GM12878 (cell line): ENCODE measurements around the gene MAT1A. TPM values are rescaled to one million over a fixed set of nuclear protein-coding genes. Genes with fewer than 3 reads are reported as not detected.

Source experiments
- ATAC-seq: fragments of 200-7000 bp; cut with Tn5 transposase; 3 replicates; pipeline ENCODE4 v1.9.1; 2020; ENCODE audit warnings: mild to moderate bottlenecking, moderate library complexity
- BruUV-seq: library from RNA; stranded (reverse); fragments of 400-500 nt; replicated peaks from 2 replicates; lab custom pipeline; 2021; lab: Mats Ljungman, UMichigan
- CTCF ChIA-PET: fragments of 300-600 bp; sonication (Branson Sonifier 250); formaldehyde crosslinking; extraction: SDS; loops from one replicate; lab custom pipeline; 2021; ENCODE audit warnings: inconsistent platforms; lab: Yijun Ruan, JAX
- POLR2A ChIA-PET: fragments of 350-600 bp; formaldehyde crosslinking; extraction: SDS; loops from one replicate; lab custom pipeline; 2021; ENCODE audit warnings: inconsistent platforms; lab: Charles Lee
- RAD21 ChIA-PET: fragments of 300-600 bp; sonication (Branson Sonifier 250); formaldehyde crosslinking; loops from one replicate; lab custom pipeline; 2023; ENCODE audit warnings: antibody characterized with exemption; ENCODE audit not compliant: unreplicated experiment; lab: Charles Lee
- SMC1A ChIA-PET: fragments of 300-600 bp; sonication (Branson Sonifier 250); formaldehyde crosslinking; loops from one replicate; lab custom pipeline; 2023; ENCODE audit not compliant: unreplicated experiment, uncharacterized antibody; lab: Charles Lee
- DNase-seq: peaks from one replicate; pipeline ENCODE4 v3.0.0-alpha.2; 2011; ENCODE audit warnings: low read depth, low spot score
- FAIRE-seq: peaks from 3 replicates; lab custom pipeline; 2011; peaks lifted over from hg19 to GRCh38; lab: Jason Lieb, UNC
- H2AFZ ChIP-seq: 2 replicates; pipeline ENCODE4 v1.6.0; 2011; ENCODE audit warnings: low read depth, low read length, control low read depth; ENCODE audit not compliant: control insufficient read depth
- H3K27ac ChIP-seq: 2 replicates; pipeline ENCODE4 v1.5.1; 2011; ENCODE audit warnings: control low read depth; ENCODE audit not compliant: control insufficient read depth, insufficient read depth
- H3K27me3 ChIP-seq, 2 experiments: replicated peaks in 1 of 2; 2 replicates each; pipeline versions ENCODE4 v1.6.0 to v1.6.1; 2011; ENCODE audit warnings: low read length in 1 of 2; ENCODE audit not compliant: control insufficient read depth in 2 of 2, insufficient read depth in 2 of 2
- H3K36me3 ChIP-seq, 2 experiments: 2 replicates each; pipeline ENCODE4 v1.5.1; 2011; ENCODE audit warnings: low read length in 1 of 2; ENCODE audit not compliant: control insufficient read depth in 2 of 2, insufficient read depth in 2 of 2
- H3K4me1 ChIP-seq: 2 replicates; pipeline ENCODE4 v1.6.1; 2011; ENCODE audit warnings: mild to moderate bottlenecking, low read length, moderate library complexity, mixed read lengths; ENCODE audit not compliant: control insufficient read depth, insufficient read depth
- H3K4me2 ChIP-seq: 2 replicates; pipeline ENCODE4 v1.6.0; 2011; ENCODE audit warnings: control low read depth; ENCODE audit not compliant: control insufficient read depth, insufficient read depth
- H3K4me3 ChIP-seq: fragments of 200-600 bp; sonication (generic); 2 replicates; pipeline ENCODE4 v1.5.1; 2016
- H3K79me2 ChIP-seq: 2 replicates; pipeline ENCODE4 v1.6.0; 2011; ENCODE audit warnings: low read length; ENCODE audit not compliant: control insufficient read depth, insufficient read depth
- H3K9ac ChIP-seq: 2 replicates; pipeline ENCODE4 v1.8.0; 2011; ENCODE audit warnings: low read length, control low read depth, mixed read lengths; ENCODE audit not compliant: control insufficient read depth, insufficient read depth
- H3K9me3 ChIP-seq: replicated peaks from 3 replicates; pipeline ENCODE4 v1.5.1; 2011; ENCODE audit warnings: mild to moderate bottlenecking, low read length; ENCODE audit not compliant: control insufficient read depth, insufficient read depth
- H4K20me1 ChIP-seq: 2 replicates; pipeline ENCODE4 v1.6.0; 2011; ENCODE audit not compliant: control insufficient read depth, insufficient read depth
- ETV6 ChIP-seq, 2 experiments: fragments of 450-650 bp in 1 of 2; IDR thresholded peaks in 1 of 2; conservative IDR thresholded peaks in 1 of 2; 2 replicates each; pipeline ENCODE4 v1.6.1; 2014; ENCODE audit warnings: antibody characterized with exemption in 1 of 2, borderline replicate concordance in 1 of 2, low read depth in 1 of 2, mild to moderate bottlenecking in 1 of 2, moderate library complexity in 1 of 2
- MAX ChIP-seq: IDR thresholded peaks from 2 replicates; pipeline ENCODE4 v1.6.1; 2012; ENCODE audit warnings: low read depth, low read length, improper control_type of control experiment
- POLR2AphosphoS2 ChIP-seq: IDR thresholded peaks from 2 replicates; pipeline ENCODE4 v1.6.1; 2011; ENCODE audit warnings: low read depth, mild to moderate bottlenecking, low read length, improper control_type of control experiment, moderate library complexity
- WGBS: methylation state at CpG from one replicate; pipeline ENCODE4 v1.1.6; 2016; ENCODE audit warnings: low lambda C conversion rate; ENCODE audit not compliant: insufficient replicate concordance, insufficient coverage; ENCODE audit errors: missing lambda C conversion rate; 5-methylcytosine and 5-hydroxymethylcytosine counted together
- in situ Hi-C: fragments of 300-500 bp; cut with MboI; formaldehyde crosslinking; loops from 9 replicates; pipeline ENCODE4 v1.14.3; 2018; ENCODE audit warnings: mixed read lengths
- intact Hi-C: fragments of 100-400 bp; cut with micrococcal nuclease; formaldehyde crosslinking; loops from one replicate; pipeline ENCODE4 v1.14.2; 2022; ENCODE audit not compliant: unreplicated experiment
- polyA plus RNA-seq, 11 experiments: library from polyadenylated mRNA; depleted of rRNA in 4 of 11; unstranded in 6 of 11; stranded (reverse) in 5 of 11; fragments of >200 nt; fragmentation: Nextera tagmentation in 4 of 11; fragmentation: Illumina TruSeq in 1 of 11; extraction: Ambion mirVana in 4 of 11; extraction: Trizol in 1 of 11; gene quantifications; 1 replicate in 1 of 11; 2 replicates in 10 of 11; pipeline versions ENCODE4 v1.2.1 to v1.2.3, GENCODE V29; 2011 to 2016; ENCODE audit warnings: inconsistent platforms in 2 of 11, missing spikeins in 2 of 11, low read depth in 1 of 11
- total RNA-seq, 4 experiments: library from RNA; depleted of rRNA in 3 of 4; stranded (reverse); fragments of >200 nt in 3 of 4; fragmentation: Illumina TruSeq in 1 of 4; extraction: Trizol in 1 of 4; gene quantifications; 2 replicates each; pipeline versions ENCODE4 v1.2.1 to v1.2.3, GENCODE V29; 2013 to 2021
- TF ChIP-seq, protein P1 (sequence below): fragments of 450-650 bp; IDR thresholded peaks from 2 replicates; pipeline ENCODE4 v1.6.1; 2017; ENCODE audit warnings: mild to moderate bottlenecking, moderate library complexity

The MAT1A gene
- total and polyA plus RNA-seq, 10 of the 15 experiments (the other 5 are each of a cell fraction or from before 2014, with no cell fraction given): 0.23 TPM; not detected in 9

- Histone ChIP-seq H3K4me1 (no peaks in the 10 kb centered on the region), H3K4me2 (no peak overlapping the region), H3K79me2 (no peaks in the 10 kb centered on the region), H3K4me3 (no peak overlapping the region), H3K36me3 (no peaks in the 10 kb centered on the region), H3K27ac (no peak overlapping the region), H4K20me1 (no peaks in the 10 kb centered on the region; the same call in 1 of the 2 replicates), H2AFZ (no peak overlapping the region), H3K9ac (no peak overlapping the region), H3K27me3 (peaks cover 0 to 4% of the 10 kb centered on the region in 2 experiments; a peak in 1 of 4 replicates), H3K9me3 (no peaks in the 10 kb centered on the region)
- SMC1A ChIA-PET: no interaction called here
- RAD21 ChIA-PET: no interaction called here
- in situ Hi-C loops: no loop called here
- intact Hi-C loops: no loop called here
- FAIRE-seq (no peak), ATAC-seq (no peak), DNase-seq (no peak)
- POLR2A ChIA-PET: no interaction called here
- CTCF ChIA-PET: no interaction called here
- no TSS peak for BruUV-seq
- TF ChIP-seq, protein P1, sequence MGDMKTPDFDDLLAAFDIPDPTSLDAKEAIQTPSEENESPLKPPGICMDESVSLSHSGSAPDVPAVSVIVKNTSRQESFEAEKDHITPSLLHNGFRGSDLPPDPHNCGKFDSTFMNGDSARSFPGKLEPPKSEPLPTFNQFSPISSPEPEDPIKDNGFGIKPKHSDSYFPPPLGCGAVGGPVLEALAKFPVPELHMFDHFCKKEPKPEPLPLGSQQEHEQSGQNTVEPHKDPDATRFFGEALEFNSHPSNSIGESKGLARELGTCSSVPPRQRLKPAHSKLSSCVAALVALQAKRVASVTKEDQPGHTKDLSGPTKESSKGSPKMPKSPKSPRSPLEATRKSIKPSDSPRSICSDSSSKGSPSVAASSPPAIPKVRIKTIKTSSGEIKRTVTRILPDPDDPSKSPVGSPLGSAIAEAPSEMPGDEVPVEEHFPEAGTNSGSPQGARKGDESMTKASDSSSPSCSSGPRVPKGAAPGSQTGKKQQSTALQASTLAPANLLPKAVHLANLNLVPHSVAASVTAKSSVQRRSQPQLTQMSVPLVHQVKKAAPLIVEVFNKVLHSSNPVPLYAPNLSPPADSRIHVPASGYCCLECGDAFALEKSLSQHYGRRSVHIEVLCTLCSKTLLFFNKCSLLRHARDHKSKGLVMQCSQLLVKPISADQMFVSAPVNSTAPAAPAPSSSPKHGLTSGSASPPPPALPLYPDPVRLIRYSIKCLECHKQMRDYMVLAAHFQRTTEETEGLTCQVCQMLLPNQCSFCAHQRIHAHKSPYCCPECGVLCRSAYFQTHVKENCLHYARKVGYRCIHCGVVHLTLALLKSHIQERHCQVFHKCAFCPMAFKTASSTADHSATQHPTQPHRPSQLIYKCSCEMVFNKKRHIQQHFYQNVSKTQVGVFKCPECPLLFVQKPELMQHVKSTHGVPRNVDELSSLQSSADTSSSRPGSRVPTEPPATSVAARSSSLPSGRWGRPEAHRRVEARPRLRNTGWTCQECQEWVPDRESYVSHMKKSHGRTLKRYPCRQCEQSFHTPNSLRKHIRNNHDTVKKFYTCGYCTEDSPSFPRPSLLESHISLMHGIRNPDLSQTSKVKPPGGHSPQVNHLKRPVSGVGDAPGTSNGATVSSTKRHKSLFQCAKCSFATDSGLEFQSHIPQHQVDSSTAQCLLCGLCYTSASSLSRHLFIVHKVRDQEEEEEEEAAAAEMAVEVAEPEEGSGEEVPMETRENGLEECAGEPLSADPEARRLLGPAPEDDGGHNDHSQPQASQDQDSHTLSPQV: no peak
- no peak for TF ChIP-seq ETV6 (conservative IDR thresholded peaks at IDR 0.05 in 1 of 2, IDR thresholded peaks at IDR 0.05 in 1 of 2; ENCODE audit: borderline replicate concordance in 1 of 2, low read depth in 1 of 2)
- no peak for TF ChIP-seq POLR2AphosphoS2
- TF ChIP-seq MAX: no peak
- WGBS: 67% methylated on average over 4 of the region's 4 CpGs
Measured at GRCh38 chr10:80266513-80266863, 23.0 kb downstream of the MAT1A start.
